Ectodermal cell (in vitro differentiated cells): ENCODE measurements around the gene RFTN1.

Source experiments
- H3K27ac ChIP-seq: 2 replicates; pipeline ENCODE4 v1.7.0; 2013; ENCODE audit warnings: mild to moderate bottlenecking, low read depth, low read length; ENCODE audit not compliant: insufficient read depth, poor library complexity, severe bottlenecking
- H3K27me3 ChIP-seq: 2 replicates; pipeline ENCODE4 v1.7.0; 2013; ENCODE audit warnings: mild to moderate bottlenecking, low read length; ENCODE audit not compliant: insufficient read depth, control insufficient read depth, poor library complexity, severe bottlenecking
- H3K36me3 ChIP-seq: one replicate; pipeline ENCODE4 v1.7.0; 2013; ENCODE audit warnings: low read length; ENCODE audit not compliant: control insufficient read depth, insufficient read depth
- H3K4me1 ChIP-seq: one replicate; pipeline ENCODE4 v1.7.0; 2013; ENCODE audit warnings: low read length; ENCODE audit not compliant: control insufficient read depth, insufficient read depth
- H3K4me3 ChIP-seq: 2 replicates; pipeline ENCODE4 v1.7.0; 2013; ENCODE audit warnings: low read depth, low read length, control low read depth; ENCODE audit not compliant: insufficient read depth
- H3K9me3 ChIP-seq: 2 replicates; pipeline ENCODE4 v1.7.0; 2013; ENCODE audit warnings: mild to moderate bottlenecking, low read length, moderate library complexity; ENCODE audit not compliant: control insufficient read depth
- WGBS, 2 experiments: methylation state at CpG; one replicate each; pipeline ENCODE4 v1.1.7; 2013; ENCODE audit warnings: missing lambda C conversion rate in 2 of 2; 5-methylcytosine and 5-hydroxymethylcytosine counted together

RFTN1 gene

GRCh38 chr3:16352428-16352827 is 161.1 kb downstream of the RFTN1 start:
- Histone ChIP-seq H3K4me3 (no peak overlapping the region), H3K36me3 (no peaks in the 10 kb centered on the region), H3K27ac (no peak overlapping the region), H3K9me3 (no peaks in the 10 kb centered on the region), H3K4me1 (peaks cover 14% of the 10 kb centered on the region), H3K27me3 (no peaks in the 10 kb centered on the region)
- 28 to 41% methylated on average over 2 of the region's 2 CpGs for WGBS, 2 experiments

GRCh38 chr3:16350597-16351318 is 162.7 kb downstream of the RFTN1 start:
- H3K27ac ChIP-seq: no peak overlapping the region
- H3K4me3 ChIP-seq: no peak overlapping the region
- no peaks in the 10 kb centered on the region for H3K27me3 ChIP-seq
- no peaks in the 10 kb centered on the region for H3K36me3 ChIP-seq
- H3K9me3 ChIP-seq: no peaks in the 10 kb centered on the region
- peaks cover 14% of the 10 kb centered on the region for H3K4me1 ChIP-seq
- WGBS, 2 experiments: 95 to 96% methylated on average over 5 of the region's 5 CpGs

GRCh38 chr3:16349986-16350596 is 163.4 kb downstream of the RFTN1 start:
- Histone ChIP-seq H3K27me3 (no peaks in the 10 kb centered on the region), H3K4me1 (peaks cover 14% of the 10 kb centered on the region), H3K4me3 (no peak overlapping the region), H3K36me3 (no peaks in the 10 kb centered on the region), H3K27ac (no peak overlapping the region), H3K9me3 (no peaks in the 10 kb centered on the region)
- 80 to 94% methylated on average over 2 of the region's 2 CpGs for WGBS, 2 experiments

GRCh38 chr3:16347548-16347947 is 166.0 kb downstream of the RFTN1 start:
- Histone ChIP-seq H3K27me3 (no peaks in the 10 kb centered on the region), H3K4me3 (no peak overlapping the region), H3K36me3 (no peaks in the 10 kb centered on the region), H3K9me3 (no peaks in the 10 kb centered on the region), H3K4me1 (peaks cover 8% of the 10 kb centered on the region), H3K27ac (no peak overlapping the region)
- WGBS, 2 experiments: 95% methylated on average over 4 of the region's 4 CpGs

- peaks cover 6% of the 10 kb centered on the region for H3K4me1 ChIP-seq
- no peaks in the 10 kb centered on the region for H3K9me3 ChIP-seq
- WGBS, 2 experiments: 90 to 95% methylated on average over 7 of the region's 7 CpGs
- no peaks in the 10 kb centered on the region for H3K27me3 ChIP-seq
- H3K27ac ChIP-seq: no peak overlapping the region
- no peak overlapping the region for H3K4me3 ChIP-seq
- H3K36me3 ChIP-seq: no peaks in the 10 kb centered on the region
These were observed 167.0 kb downstream of the RFTN1 start for GRCh38 chr3:16346413-16347081.

GRCh38 chr3:16343101-16343500 is 170.4 kb downstream of the RFTN1 start:
- 90 to 95% methylated on average over 1 of the region's 1 CpG for WGBS, 2 experiments
- Histone ChIP-seq H3K4me3 (no peak overlapping the region), H3K9me3 (no peaks in the 10 kb centered on the region), H3K27me3 (no peaks in the 10 kb centered on the region), H3K36me3 (no peaks in the 10 kb centered on the region), H3K27ac (no peak overlapping the region), H3K4me1 (peaks cover under 1% of the 10 kb centered on the region)

- no peak overlapping the region for H3K27ac ChIP-seq
- 100% methylated on average over 1 of the region's 1 CpG for WGBS, 2 experiments
These were observed 174.5 kb downstream of the RFTN1 start for GRCh38 chr3:16338999-16339398.

GRCh38 chr3:16337856-16338540 is 175.5 kb downstream of the RFTN1 start:
- 94 to 95% methylated on average over 15 of the region's 15 CpGs for WGBS, 2 experiments
- Histone ChIP-seq H3K4me1 (peaks cover 11% of the 10 kb centered on the region), H3K27ac (no peak overlapping the region), H3K36me3 (no peaks in the 10 kb centered on the region), H3K27me3 (no peaks in the 10 kb centered on the region), H3K9me3 (no peaks in the 10 kb centered on the region), H3K4me3 (no peak overlapping the region)

More at GRCh38 chr3:16338999-16339398, 174.5 kb downstream of the RFTN1 start:
- no peaks in the 10 kb centered on the region for H3K36me3 ChIP-seq
- H3K9me3 ChIP-seq: no peaks in the 10 kb centered on the region
- peaks cover 11% of the 10 kb centered on the region for H3K4me1 ChIP-seq
- H3K4me3 ChIP-seq: no peak overlapping the region
- H3K27me3 ChIP-seq: no peaks in the 10 kb centered on the region

GRCh38 chr3:16336825-16337224 is 176.7 kb downstream of the RFTN1 start:
- no peak overlapping the region for H3K27ac ChIP-seq
- WGBS, 2 experiments: 92 to 93% methylated on average over 5 of the region's 6 CpGs
- H3K36me3 ChIP-seq: no peaks in the 10 kb centered on the region
- H3K27me3 ChIP-seq: no peaks in the 10 kb centered on the region
- peaks cover 11% of the 10 kb centered on the region for H3K4me1 ChIP-seq
- no peak overlapping the region for H3K4me3 ChIP-seq
- H3K9me3 ChIP-seq: no peaks in the 10 kb centered on the region
